ENCODE data around the gene STK36.

Gene STK36, protein sequence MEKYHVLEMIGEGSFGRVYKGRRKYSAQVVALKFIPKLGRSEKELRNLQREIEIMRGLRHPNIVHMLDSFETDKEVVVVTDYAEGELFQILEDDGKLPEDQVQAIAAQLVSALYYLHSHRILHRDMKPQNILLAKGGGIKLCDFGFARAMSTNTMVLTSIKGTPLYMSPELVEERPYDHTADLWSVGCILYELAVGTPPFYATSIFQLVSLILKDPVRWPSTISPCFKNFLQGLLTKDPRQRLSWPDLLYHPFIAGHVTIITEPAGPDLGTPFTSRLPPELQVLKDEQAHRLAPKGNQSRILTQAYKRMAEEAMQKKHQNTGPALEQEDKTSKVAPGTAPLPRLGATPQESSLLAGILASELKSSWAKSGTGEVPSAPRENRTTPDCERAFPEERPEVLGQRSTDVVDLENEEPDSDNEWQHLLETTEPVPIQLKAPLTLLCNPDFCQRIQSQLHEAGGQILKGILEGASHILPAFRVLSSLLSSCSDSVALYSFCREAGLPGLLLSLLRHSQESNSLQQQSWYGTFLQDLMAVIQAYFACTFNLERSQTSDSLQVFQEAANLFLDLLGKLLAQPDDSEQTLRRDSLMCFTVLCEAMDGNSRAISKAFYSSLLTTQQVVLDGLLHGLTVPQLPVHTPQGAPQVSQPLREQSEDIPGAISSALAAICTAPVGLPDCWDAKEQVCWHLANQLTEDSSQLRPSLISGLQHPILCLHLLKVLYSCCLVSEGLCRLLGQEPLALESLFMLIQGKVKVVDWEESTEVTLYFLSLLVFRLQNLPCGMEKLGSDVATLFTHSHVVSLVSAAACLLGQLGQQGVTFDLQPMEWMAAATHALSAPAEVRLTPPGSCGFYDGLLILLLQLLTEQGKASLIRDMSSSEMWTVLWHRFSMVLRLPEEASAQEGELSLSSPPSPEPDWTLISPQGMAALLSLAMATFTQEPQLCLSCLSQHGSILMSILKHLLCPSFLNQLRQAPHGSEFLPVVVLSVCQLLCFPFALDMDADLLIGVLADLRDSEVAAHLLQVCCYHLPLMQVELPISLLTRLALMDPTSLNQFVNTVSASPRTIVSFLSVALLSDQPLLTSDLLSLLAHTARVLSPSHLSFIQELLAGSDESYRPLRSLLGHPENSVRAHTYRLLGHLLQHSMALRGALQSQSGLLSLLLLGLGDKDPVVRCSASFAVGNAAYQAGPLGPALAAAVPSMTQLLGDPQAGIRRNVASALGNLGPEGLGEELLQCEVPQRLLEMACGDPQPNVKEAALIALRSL (N-terminal part only)

DNA sequence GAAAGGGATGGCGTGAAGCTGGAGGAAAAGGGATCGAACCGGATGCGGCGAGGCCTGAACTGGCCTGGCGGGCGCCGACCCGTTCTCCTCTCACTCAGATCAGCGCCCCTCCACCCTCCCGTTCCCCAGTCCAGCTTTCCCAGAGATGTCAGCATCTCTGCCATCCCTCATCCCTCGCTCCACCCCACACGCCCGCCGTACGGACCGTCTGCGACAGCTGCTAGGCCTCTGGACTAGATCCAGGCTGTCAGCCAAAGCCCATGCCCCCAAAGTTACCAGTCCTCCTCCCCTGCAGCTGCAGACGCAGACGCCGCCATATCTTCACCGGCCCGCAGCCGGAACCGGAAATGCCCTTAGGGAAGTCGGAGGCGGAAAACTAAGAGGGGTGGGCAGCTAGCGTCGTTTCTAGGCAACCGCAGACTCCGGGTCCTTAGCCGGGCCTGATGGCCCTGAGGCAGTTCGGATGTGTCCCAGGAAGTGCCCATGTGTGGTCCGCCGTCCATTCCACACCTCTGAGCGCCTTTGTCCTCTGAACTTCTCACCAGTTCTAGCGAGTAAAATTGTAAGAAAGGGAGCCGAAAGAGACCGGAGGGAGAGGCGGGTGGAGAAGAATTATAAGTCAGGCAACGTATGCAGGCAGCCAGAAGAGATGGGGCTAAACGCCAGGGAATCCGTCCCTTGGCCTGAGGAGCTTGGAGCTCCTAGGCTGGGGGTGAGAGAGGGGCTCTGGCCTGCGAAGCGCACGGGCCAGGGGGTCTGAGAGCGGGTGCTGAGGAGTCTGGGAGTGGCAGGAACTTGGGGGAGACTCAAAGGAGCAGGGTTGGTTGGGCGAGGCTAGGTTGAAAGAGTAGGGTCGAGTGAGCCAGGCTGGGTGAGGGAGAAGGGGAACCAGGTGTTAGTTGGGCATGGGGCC, at the start of gene STK36, which contains the start of gene RNF25:
Gene STK36, plus strand, starts transcription at position 433 of the 913 bp plus-strand sequence. CDS start 744 bp downstream, outside the sequence.
Gene RNF25, minus strand, starts transcription at position 349 of the 913 bp plus-strand sequence. Its CDS starts 32 bp downstream, at position 317.
- Histone ChIP-seq H3K9me3 (ENCODE audit: low read depth, low read length) (no peaks in the 10 kb centered on the region), H3K36me3 (ENCODE audit: insufficient read depth, low read length) (peaks cover 9% of the 10 kb centered on the region; the same call in 1 of the 2 replicates), H3K4me3 (peak within 1 kb of the TSS; percentile 95), H3K27ac (peak within 1 kb of the TSS; percentile 44; the same call in 1 of the 2 replicates), H3K9ac (ENCODE audit: insufficient read length) (peak within 1 kb of the TSS; percentile 74)
- TF ChIP-seq EZH2 (IDR thresholded peaks at IDR 0.05) (no peak), FOXP2 (optimal IDR thresholded peaks at IDR 0.05; ENCODE audit: control extremely low read depth, extremely low read length, insufficient read depth) (no peak), POLR2AphosphoS5 (IDR thresholded peaks at IDR 0.05; ENCODE audit: borderline replicate concordance, low read depth, low read length) (peak; percentile 95)
- DNase-seq (ENCODE audit: low read depth, low spot score) = peak; percentile 18

DNA sequence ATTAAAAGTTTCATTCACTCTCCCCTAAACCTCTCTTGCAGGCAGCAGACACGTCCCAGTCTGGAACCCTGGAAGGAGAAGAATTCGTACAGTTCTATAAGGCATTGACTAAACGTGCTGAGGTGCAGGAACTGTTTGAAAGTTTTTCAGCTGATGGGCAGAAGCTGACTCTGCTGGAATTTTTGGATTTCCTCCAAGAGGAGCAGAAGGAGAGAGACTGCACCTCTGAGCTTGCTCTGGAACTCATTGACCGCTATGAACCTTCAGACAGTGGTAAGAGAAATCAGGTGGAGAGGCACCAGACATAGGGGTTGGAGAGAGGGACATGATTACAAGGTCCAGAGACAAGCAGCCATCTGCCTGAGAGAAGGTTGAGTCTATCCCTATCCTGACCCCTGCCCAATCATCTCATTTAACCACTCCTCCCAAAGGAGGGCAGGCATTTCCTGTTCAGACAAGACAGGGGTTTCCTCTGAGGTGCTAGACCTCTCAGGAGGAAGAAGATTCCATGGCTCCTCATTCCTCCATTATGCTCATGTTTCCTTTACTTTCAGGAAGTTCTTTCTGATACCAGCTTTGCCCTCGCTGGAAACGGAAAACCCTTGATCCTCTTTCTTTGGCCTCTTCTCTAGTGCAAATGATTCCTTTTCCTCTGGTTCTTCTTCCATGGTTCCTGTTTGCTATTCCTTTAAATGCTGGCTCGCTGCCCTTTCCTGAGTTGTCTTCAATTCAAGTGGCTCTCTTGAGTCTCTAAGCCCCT, 49.1 kb upstream of the STK36 start:
- peak overlapping the region; percentile 29 for H3K9ac ChIP-seq (ENCODE audit: insufficient read length)
- no peaks in the 10 kb centered on the region for H3K36me3 ChIP-seq (ENCODE audit: insufficient read depth, low read length)
- H3K4me3 ChIP-seq = peak overlapping the region; percentile 35
- H3K9me3 ChIP-seq (ENCODE audit: low read depth, low read length) = no peaks in the 10 kb centered on the region
- peak overlapping the region; percentile 91 for H3K27ac ChIP-seq
- TF ChIP-seq POLR2AphosphoS5 (IDR thresholded peaks at IDR 0.05; ENCODE audit: borderline replicate concordance, low read depth, low read length) (0 out of 2 replicates have a peak, but pooled peaks have one; percentile 45), EZH2 (IDR thresholded peaks at IDR 0.05) (no peak)
- DNase-seq (ENCODE audit: low read depth, low spot score) = peak; percentile 14

DNA sequence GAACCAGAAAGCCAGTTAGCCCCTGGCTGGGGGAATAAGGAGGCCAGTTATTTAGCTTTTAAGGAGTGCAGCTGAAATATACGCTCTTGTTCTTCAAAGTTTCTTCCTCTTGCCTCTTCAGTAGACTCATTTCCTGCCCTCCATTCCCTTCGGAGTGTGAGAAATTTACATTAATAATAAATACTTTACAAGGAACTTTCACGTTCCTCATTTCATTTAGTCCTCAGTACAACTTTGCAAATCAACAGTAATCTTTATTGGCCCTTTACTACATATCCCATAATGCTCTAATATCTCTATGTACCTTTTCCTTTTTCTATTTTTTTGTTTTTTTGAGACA, 48.5 kb upstream of the STK36 start:
- H3K9ac ChIP-seq (ENCODE audit: insufficient read length) = peak overlapping the region; percentile 29
- H3K9me3 ChIP-seq (ENCODE audit: low read depth, low read length) = no peaks in the 10 kb centered on the region
- H3K4me3 ChIP-seq = peak overlapping the region; percentile 35
- TF ChIP-seq EZH2 (IDR thresholded peaks at IDR 0.05) (no peak), FOXP2 (optimal IDR thresholded peaks at IDR 0.05; ENCODE audit: control extremely low read depth, extremely low read length, insufficient read depth) (no peak), POLR2AphosphoS5 (IDR thresholded peaks at IDR 0.05; ENCODE audit: borderline replicate concordance, low read depth, low read length) (no peak)
- no peaks in the 10 kb centered on the region for H3K36me3 ChIP-seq (ENCODE audit: insufficient read depth, low read length)
- no peak for DNase-seq (ENCODE audit: low read depth, low spot score)
- H3K27ac ChIP-seq = peak overlapping the region; percentile 91

GRCh38 chr2:218626369-218626768, 45.5 kb upstream of the STK36 start:
- no peak for TF ChIP-seq EZH2 (IDR thresholded peaks at IDR 0.05)
- TF ChIP-seq POLR2AphosphoS5 (IDR thresholded peaks at IDR 0.05; ENCODE audit: borderline replicate concordance, low read depth, low read length) = no peak
- TF ChIP-seq FOXP2 (optimal IDR thresholded peaks at IDR 0.05; ENCODE audit: control extremely low read depth, extremely low read length, insufficient read depth) = no peak
- Histone ChIP-seq H3K27ac (no peak overlapping the region), H3K9me3 (ENCODE audit: low read depth, low read length) (no peaks in the 10 kb centered on the region), H3K9ac (ENCODE audit: insufficient read length) (no peak overlapping the region), H3K4me3 (no peak overlapping the region), H3K36me3 (ENCODE audit: insufficient read depth, low read length) (no peaks in the 10 kb centered on the region)
- no peak for DNase-seq (ENCODE audit: low read depth, low spot score)

GRCh38 chr2:218627939-218628338, 43.9 kb upstream of the STK36 start:
- Histone ChIP-seq H3K36me3 (ENCODE audit: insufficient read depth, low read length) (no peaks in the 10 kb centered on the region), H3K9ac (ENCODE audit: insufficient read length) (no peak overlapping the region), H3K9me3 (ENCODE audit: low read depth, low read length) (no peaks in the 10 kb centered on the region), H3K27ac (no peak overlapping the region), H3K4me3 (no peak overlapping the region)
- TF ChIP-seq POLR2AphosphoS5 (IDR thresholded peaks at IDR 0.05; ENCODE audit: borderline replicate concordance, low read depth, low read length) = no peak
- no peak for TF ChIP-seq FOXP2 (optimal IDR thresholded peaks at IDR 0.05; ENCODE audit: control extremely low read depth, extremely low read length, insufficient read depth)
- no peak for TF ChIP-seq EZH2 (IDR thresholded peaks at IDR 0.05)
- DNase-seq (ENCODE audit: low read depth, low spot score) = no peak

DNA sequence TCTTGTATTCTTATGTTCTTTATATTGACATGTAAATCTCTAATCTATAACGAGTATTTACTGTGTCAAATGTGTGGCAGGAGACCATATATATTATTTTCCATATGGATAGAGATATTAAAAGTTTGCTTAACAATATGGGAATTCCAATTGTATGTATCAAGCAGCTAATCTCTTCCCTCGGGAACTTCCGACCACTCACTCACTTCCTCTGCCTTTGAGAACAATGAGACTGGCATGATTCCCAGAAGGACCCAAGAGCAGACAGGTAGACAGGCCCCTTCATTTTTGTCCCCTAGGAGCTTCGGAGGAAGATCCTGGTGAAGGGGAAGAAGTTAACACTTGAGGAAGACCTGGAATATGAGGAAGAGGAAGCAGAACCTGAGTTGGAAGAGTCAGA, 40.0 kb upstream of the STK36 start:
- DNase-seq (ENCODE audit: low read depth, low spot score) = no peak
- TF ChIP-seq POLR2AphosphoS5 (IDR thresholded peaks at IDR 0.05; ENCODE audit: borderline replicate concordance, low read depth, low read length) = no peak
- TF ChIP-seq EZH2 (IDR thresholded peaks at IDR 0.05) = no peak
- no peak for TF ChIP-seq FOXP2 (optimal IDR thresholded peaks at IDR 0.05; ENCODE audit: control extremely low read depth, extremely low read length, insufficient read depth)
- peaks cover 18% of the 10 kb centered on the region; the same call in 1 of the 2 replicates for H3K36me3 ChIP-seq (ENCODE audit: insufficient read depth, low read length)
- H3K4me3 ChIP-seq = no peak overlapping the region
- no peak overlapping the region for H3K9ac ChIP-seq (ENCODE audit: insufficient read length)
- no peaks in the 10 kb centered on the region for H3K9me3 ChIP-seq (ENCODE audit: low read depth, low read length)
- 0 out of 2 replicates have a peak overlapping the region, but pooled peaks have one; percentile 31 for H3K27ac ChIP-seq
